B cell (primary cell): ENCODE results near the gene FOXP4. TPM values are rescaled to one million over a fixed set of nuclear protein-coding genes. Genes with fewer than 3 reads are reported as not detected.

ENCODE experiments used
- ATAC-seq: fragments of 200-7000 bp; cut with Tn5 transposase; one replicate; pipeline ENCODE4 v1.10.0; 2021; ENCODE audit warnings: low read depth, mild to moderate bottlenecking, moderate number of reproducible peaks, moderate library complexity
- CTCF ChIA-PET: fragments of 350-600 bp; sonication (Branson Sonifier 250); formaldehyde crosslinking; loops from one replicate; lab custom pipeline; 2021; ENCODE audit warnings: antibody characterized with exemption, inconsistent platforms; lab: Charles Lee
- POLR2A ChIA-PET: fragments of 350-600 bp; sonication (Branson Sonifier 250); formaldehyde crosslinking; loops from one replicate; lab custom pipeline; 2021; ENCODE audit warnings: antibody characterized with exemption; lab: Charles Lee
- DNase-seq: peaks from one replicate; pipeline ENCODE4 v3.0.0; 2013
- H2AFZ ChIP-seq: 2 replicates; pipeline ENCODE4 v1.6.1; 2012; ENCODE audit warnings: mild to moderate bottlenecking, low read depth, low read length; ENCODE audit not compliant: insufficient read depth, poor library complexity, severe bottlenecking
- H3K27ac ChIP-seq, 2 donors: 1 replicate in 1 of 2; 2 replicates in 1 of 2; pipeline ENCODE4 v1.5.1; 2012 to 2013; ENCODE audit warnings: low read length in 2 of 2, mild to moderate bottlenecking in 2 of 2, moderate library complexity in 1 of 2
- H3K27me3 ChIP-seq, 4 experiments: fragments of 200-600 bp in 1 of 4; sonication (generic) in 1 of 4; replicated peaks in 1 of 4; 1 replicate in 2 of 4; 2 replicates in 2 of 4; pipeline versions ENCODE4 v1.6.1 to v1.7.0; 2013 to 2016; ENCODE audit warnings: low read length in 3 of 4, mild to moderate bottlenecking in 2 of 4, mixed read lengths in 1 of 4, moderate library complexity in 1 of 4; ENCODE audit not compliant: insufficient read depth in 4 of 4, control insufficient read depth in 3 of 4; ENCODE audit errors: control extremely low read depth in 1 of 4
- H3K36me3 ChIP-seq, 2 experiments: replicated peaks in 1 of 2; 1 replicate in 1 of 2; 2 replicates in 1 of 2; pipeline versions ENCODE4 v1.6.1 to v1.7.1; 2013; ENCODE audit warnings: low read length in 1 of 2; ENCODE audit not compliant: insufficient read depth in 2 of 2, control insufficient read depth in 1 of 2; ENCODE audit errors: control extremely low read depth in 1 of 2, extremely low read depth in 1 of 2
- H3K4me1 ChIP-seq, 2 donors: fragments of 200-600 bp in 1 of 2; sonication (generic) in 1 of 2; 1 replicate in 1 of 2; 2 replicates in 1 of 2; pipeline versions ENCODE4 v1.5.1 to v1.6.1; 2013 to 2017; ENCODE audit warnings: low read length in 2 of 2; ENCODE audit not compliant: control insufficient read depth in 2 of 2, insufficient read depth in 2 of 2
- H3K4me2 ChIP-seq: replicated peaks from 2 replicates; pipeline ENCODE3; 2012; ENCODE audit warnings: mild to moderate bottlenecking, low read depth, low read length; ENCODE audit not compliant: poor library complexity, severe bottlenecking
- H3K4me3 ChIP-seq, 5 experiments: fragments of 200-600 bp in 1 of 5; sonication (generic) in 1 of 5; 1 replicate in 3 of 5; 2 replicates in 2 of 5; pipeline versions ENCODE4 v1.5.1 to v1.7.0; 2011 to 2016; ENCODE audit warnings: low read length in 4 of 5, mild to moderate bottlenecking in 4 of 5, low read depth in 2 of 5, control low read depth in 1 of 5, moderate library complexity in 1 of 5; ENCODE audit not compliant: insufficient read depth in 1 of 5; ENCODE audit errors: control extremely low read depth in 1 of 5, extremely low read depth in 1 of 5
- H3K79me2 ChIP-seq: fragments of 200-600 bp; sonication (generic); one replicate; pipeline ENCODE4 v1.6.0; 2016; ENCODE audit warnings: low read length; ENCODE audit not compliant: control insufficient read depth, insufficient read depth
- H3K9ac ChIP-seq: fragments of 200-600 bp; sonication (generic); 2 replicates; pipeline ENCODE4 v1.6.1; 2017; ENCODE audit warnings: mild to moderate bottlenecking, low read length, moderate library complexity
- H3K9me3 ChIP-seq, 3 donors: one replicate each; pipeline versions ENCODE4 v1.6.1 to v1.7.1; 2013; ENCODE audit warnings: low read length in 2 of 3; ENCODE audit not compliant: control insufficient read depth in 2 of 3, insufficient read depth in 1 of 3; ENCODE audit errors: control extremely low read depth in 1 of 3
- H4K20me1 ChIP-seq: 2 replicates; pipeline ENCODE4 v1.6.0; 2012; ENCODE audit warnings: mild to moderate bottlenecking, low read length; ENCODE audit not compliant: insufficient read depth, control insufficient read depth, poor library complexity, severe bottlenecking
- H3K27ac Mint-ChIP-seq: one replicate; pipeline ENCODE4 v1.8.0; 2021; ENCODE audit warnings: mixed read lengths
- H3K27me3 Mint-ChIP-seq: one replicate; pipeline ENCODE4 v1.8.0; 2021; ENCODE audit warnings: mixed read lengths
- H3K4me1 Mint-ChIP-seq: one replicate; pipeline ENCODE4 v1.8.0; 2021; ENCODE audit warnings: mixed read lengths
- H3K4me3 Mint-ChIP-seq: one replicate; pipeline ENCODE4 v1.8.0; 2021; ENCODE audit warnings: mixed read lengths
- H3K9me3 Mint-ChIP-seq: one replicate; pipeline ENCODE4 v1.8.0; 2022; ENCODE audit warnings: mixed read lengths; ENCODE audit not compliant: insufficient read depth
- EZH2 ChIP-seq: IDR thresholded peaks from 2 replicates; pipeline ENCODE4 v1.6.1; 2012; ENCODE audit warnings: borderline replicate concordance, low read depth, mild to moderate bottlenecking, moderate library complexity, low read length; ENCODE audit not compliant: insufficient read depth, poor library complexity, severe bottlenecking
- WGBS: methylation state at CpG from one replicate; pipeline ENCODE4 v1.1.5; 2013; ENCODE audit warnings: missing lambda C conversion rate; ENCODE audit not compliant: insufficient coverage; 5-methylcytosine and 5-hydroxymethylcytosine counted together
- intact Hi-C: fragments of 100-400 bp; cut with micrococcal nuclease; formaldehyde crosslinking; loops from one replicate; pipeline ENCODE4 v1.10.0; 2022
- polyA plus RNA-seq: library from polyadenylated mRNA; depleted of rRNA; stranded (reverse); fragments of >200 nt; gene quantifications from 2 replicates; pipeline ENCODE4 v1.2.3, GENCODE V29; 2012
- total RNA-seq, 2 donors: library from RNA; stranded (reverse); fragments of 120-200 nt in 1 of 2; gene quantifications; 1 replicate in 1 of 2; 2 replicates in 1 of 2; pipeline versions ENCODE4 v1.2.3 to v1.2.4, GENCODE V29; 2013 to 2022
- TF ChIP-seq, protein P1 (sequence below): fragments of 200-600 bp; IDR thresholded peaks from one replicate; pipeline ENCODE4 v1.8.0; 2022; ENCODE audit warnings: antibody characterized with exemption, mild to moderate bottlenecking

The FOXP4 gene
- total and polyA plus RNA-seq, 2 donors (not counting 1 experiment from before 2014, with no cell fraction given) = 17.0 to 38.7 TPM

DNA sequence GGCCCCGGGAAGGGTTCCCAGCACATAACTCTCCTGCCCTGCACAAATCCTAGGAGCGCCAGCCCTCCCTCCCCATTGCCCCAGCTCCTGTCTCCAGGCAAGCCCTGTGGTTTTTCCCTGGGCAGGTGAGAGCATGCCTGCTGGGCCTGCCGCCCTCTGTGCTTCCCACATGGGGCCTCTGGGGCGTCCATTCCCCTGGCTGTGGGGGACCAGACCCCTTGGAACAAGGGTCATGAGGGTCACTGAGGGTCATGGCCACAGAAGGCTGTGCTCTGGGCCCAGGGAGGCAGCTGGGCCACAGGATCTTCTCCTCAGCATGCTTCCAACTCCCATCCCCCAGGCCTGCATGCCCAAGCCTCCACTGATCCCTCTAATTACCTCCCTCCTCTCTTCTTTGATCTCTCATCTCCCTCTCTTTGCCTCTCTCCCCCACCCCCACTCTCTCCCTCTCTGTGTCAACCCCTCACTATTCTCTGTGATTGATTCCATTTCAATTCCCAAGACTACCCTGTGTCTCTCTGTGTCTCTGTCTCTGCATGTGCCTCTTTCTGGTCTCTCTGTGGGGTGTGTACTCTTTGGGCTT, 98.2 kb downstream of the FOXP4 start:
- no peaks in the 10 kb centered on the region for H3K4me1 ChIP-seq
- H3K9me3 Mint-ChIP-seq = no peaks in the 10 kb centered on the region
- TF ChIP-seq, protein P1, sequence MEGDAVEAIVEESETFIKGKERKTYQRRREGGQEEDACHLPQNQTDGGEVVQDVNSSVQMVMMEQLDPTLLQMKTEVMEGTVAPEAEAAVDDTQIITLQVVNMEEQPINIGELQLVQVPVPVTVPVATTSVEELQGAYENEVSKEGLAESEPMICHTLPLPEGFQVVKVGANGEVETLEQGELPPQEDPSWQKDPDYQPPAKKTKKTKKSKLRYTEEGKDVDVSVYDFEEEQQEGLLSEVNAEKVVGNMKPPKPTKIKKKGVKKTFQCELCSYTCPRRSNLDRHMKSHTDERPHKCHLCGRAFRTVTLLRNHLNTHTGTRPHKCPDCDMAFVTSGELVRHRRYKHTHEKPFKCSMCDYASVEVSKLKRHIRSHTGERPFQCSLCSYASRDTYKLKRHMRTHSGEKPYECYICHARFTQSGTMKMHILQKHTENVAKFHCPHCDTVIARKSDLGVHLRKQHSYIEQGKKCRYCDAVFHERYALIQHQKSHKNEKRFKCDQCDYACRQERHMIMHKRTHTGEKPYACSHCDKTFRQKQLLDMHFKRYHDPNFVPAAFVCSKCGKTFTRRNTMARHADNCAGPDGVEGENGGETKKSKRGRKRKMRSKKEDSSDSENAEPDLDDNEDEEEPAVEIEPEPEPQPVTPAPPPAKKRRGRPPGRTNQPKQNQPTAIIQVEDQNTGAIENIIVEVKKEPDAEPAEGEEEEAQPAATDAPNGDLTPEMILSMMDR = no peak
- TF ChIP-seq EZH2 = no peak
- peaks cover 0 to 33% (median under 1%) of the 10 kb centered on the region in 4 experiments for H3K27me3 ChIP-seq
- POLR2A ChIA-PET = no interaction called here
- H3K4me3 Mint-ChIP-seq = no peak overlapping the region
- H4K20me1 ChIP-seq = no peaks in the 10 kb centered on the region
- H3K27me3 Mint-ChIP-seq = peaks cover 36% of the 10 kb centered on the region
- intact Hi-C loops = no loop called here
- WGBS = 85% methylated on average over 4 of the region's 4 CpGs
- H3K27ac Mint-ChIP-seq = no peak overlapping the region
- no peak for ATAC-seq
- no peak overlapping the region for H3K4me2 ChIP-seq
- H2AFZ ChIP-seq = no peak overlapping the region
- H3K79me2 ChIP-seq = no peaks in the 10 kb centered on the region
- H3K27ac ChIP-seq = no peak overlapping the region
- no peak overlapping the region for H3K9ac ChIP-seq
- no peak overlapping the region for H3K4me3 ChIP-seq
- no peaks in the 10 kb centered on the region for H3K9me3 ChIP-seq
- H3K4me1 Mint-ChIP-seq = peaks cover 4% of the 10 kb centered on the region
- CTCF ChIA-PET = no interaction called here
- no peak for DNase-seq
- H3K36me3 ChIP-seq = no peaks in the 10 kb centered on the region

DNA sequence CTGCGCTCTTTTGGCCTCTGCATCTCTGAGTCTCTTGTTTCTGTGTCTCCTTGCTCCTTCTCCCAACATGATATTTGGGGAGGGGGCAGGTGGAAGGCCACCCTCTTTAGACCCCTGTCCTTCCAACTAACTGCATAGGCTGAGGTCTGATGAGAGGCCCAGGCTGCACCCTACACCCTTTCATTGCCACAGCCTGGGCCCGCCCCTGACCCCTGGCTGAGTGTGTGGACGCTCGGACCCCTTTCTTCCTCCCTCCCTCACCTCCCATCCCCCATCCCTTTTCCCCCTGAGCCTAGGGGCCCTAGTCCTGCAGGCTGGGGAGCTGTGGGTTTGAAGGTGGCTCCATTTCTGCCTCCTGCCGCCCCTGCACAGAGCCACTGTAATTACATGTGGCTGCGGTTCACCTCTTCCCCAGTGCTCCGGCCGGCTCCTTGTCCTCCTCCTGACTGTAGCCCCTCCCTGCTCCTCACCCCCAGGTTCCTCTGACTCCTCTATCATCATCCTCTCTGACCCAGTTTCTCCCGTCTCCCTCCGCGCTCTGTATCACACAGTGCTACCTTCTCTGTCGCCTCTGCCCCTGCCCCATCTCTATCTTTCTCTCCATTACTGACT, 98.9 kb downstream of the FOXP4 start:
- TF ChIP-seq, protein P1 = no peak
- TF ChIP-seq EZH2 = no peak
- Histone ChIP-seq H3K36me3 (no peaks in the 10 kb centered on the region), H3K27me3 (peaks cover 0 to 27% (median 0%) of the 10 kb centered on the region in 4 experiments), H3K4me2 (no peak overlapping the region), H4K20me1 (no peaks in the 10 kb centered on the region), H3K9me3 (no peaks in the 10 kb centered on the region), H3K4me1 (no peaks in the 10 kb centered on the region), H3K27ac (no peak overlapping the region), H2AFZ (no peak overlapping the region), H3K79me2 (no peaks in the 10 kb centered on the region), H3K9ac (no peak overlapping the region), H3K4me3 (no peak overlapping the region)
- Mint-ChIP-seq H3K27me3 (peaks cover 29% of the 10 kb centered on the region), H3K27ac (no peak overlapping the region), H3K9me3 (no peaks in the 10 kb centered on the region), H3K4me3 (no peak overlapping the region), H3K4me1 (no peaks in the 10 kb centered on the region)
- intact Hi-C loops = no loop called here
- WGBS = 86% methylated on average over 8 of the region's 12 CpGs
- ATAC-seq = no peak
- CTCF ChIA-PET = no interaction called here
- no peak for DNase-seq
- POLR2A ChIA-PET = no interaction called here
